GM19043 (cell line): Measurements from ENCODE around the gene FXYD7.
"Not testable (repeated sequence)": the region's sequence is repeated elsewhere in the genome, so short reads cannot be mapped to it uniquely, and the experiment has no call there.

Source experiments
- ATAC-seq: cut with Tn5 transposase; IDR thresholded peaks from one replicate; pipeline ENCODE4 v1.9.1; 2021; ENCODE audit warnings: low read depth; ENCODE audit not compliant: unreplicated experiment

FXYD7 gene

DNA sequence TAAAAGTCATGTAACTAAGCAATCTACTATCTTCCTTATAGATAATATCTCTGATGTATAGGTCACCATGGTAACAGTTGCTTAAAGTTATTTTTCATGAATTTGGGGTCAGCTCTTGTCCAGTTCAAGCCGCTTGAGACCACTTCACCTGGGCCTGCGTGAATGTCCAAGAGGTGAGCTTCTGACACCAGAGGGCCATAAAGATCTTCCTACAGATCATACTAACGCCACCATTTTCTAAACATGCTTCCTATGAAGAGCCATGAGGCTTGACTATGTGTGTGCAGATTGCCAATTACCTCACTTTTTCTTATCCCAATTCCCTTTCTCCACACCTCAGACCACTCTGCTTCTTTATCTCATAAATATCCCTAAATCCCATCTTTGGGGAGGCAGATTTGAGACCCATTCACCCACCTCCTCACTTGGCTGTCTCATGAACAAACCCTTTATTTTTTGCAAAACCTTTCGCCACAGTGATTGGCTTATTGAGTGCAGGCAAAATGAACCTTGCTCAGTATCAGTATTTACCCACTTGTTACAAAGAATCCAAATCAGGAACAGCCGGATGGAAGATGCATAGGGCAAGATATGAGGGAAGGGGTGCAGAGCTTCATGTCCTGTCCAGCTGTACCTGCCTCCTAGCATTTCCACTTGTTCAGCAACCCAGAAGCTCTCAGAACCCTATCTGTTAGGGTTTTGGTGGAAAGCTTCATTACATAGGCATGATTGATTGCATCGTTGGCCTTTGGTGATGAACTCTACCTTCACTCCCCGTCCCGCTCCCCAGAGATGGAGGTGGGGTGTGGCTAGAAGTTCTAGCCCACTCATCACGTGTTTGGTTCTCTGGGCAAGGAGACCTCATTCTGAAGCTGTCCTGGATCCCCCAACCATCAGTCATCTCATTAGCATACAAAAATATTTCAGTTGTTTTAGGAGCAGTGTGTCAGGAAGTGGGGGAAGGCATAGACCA is 51.2 kb downstream of the FXYD7 start:
- no peak for ATAC-seq

- no peak for ATAC-seq
Observed at GRCh38 chr19:35195830-35196229, 52.8 kb downstream of the FXYD7 start.

- not testable (repeated sequence) for ATAC-seq
Observed at GRCh38 chr19:35196861-35197260, 53.8 kb downstream of the FXYD7 start.

- ATAC-seq, result no peak
Observed at GRCh38 chr19:35199481-35199880, 56.4 kb downstream of the FXYD7 start.

- no peak for ATAC-seq
Observed at GRCh38 chr19:35202722-35203688, 60.0 kb downstream of the FXYD7 start.
